GM18870 (cell line): ENCODE results near the gene IL1RAPL1.

Experiments used
- ATAC-seq: cut with Tn5 transposase; IDR thresholded peaks from one replicate; pipeline ENCODE4 v1.9.1; 2021; ENCODE audit warnings: moderate library complexity; ENCODE audit not compliant: unreplicated experiment

Gene IL1RAPL1

DNA sequence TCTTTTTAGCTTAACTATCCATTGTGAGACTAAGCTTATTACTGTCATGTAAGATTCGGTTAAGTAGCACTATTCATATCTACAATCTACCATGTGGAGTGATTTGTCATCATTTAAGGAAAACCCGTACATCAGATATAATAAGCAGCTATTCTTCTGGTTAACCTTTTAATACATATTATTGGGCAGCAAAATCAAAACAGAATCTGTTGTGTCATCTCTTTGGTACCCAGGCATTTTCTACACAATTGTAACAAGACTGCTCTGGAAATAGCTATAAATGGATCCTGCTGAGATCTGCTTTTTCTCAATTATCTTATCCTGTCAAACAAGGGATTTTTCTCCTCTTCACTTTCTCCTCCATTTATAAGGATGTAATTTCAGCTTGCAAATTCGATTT is 1106.7 kb downstream of the IL1RAPL1 start:
- no peak for ATAC-seq

- ATAC-seq = no peak
Observed at GRCh38 chrX:29699239-29699638, 1112.0 kb downstream of the IL1RAPL1 start.

DNA sequence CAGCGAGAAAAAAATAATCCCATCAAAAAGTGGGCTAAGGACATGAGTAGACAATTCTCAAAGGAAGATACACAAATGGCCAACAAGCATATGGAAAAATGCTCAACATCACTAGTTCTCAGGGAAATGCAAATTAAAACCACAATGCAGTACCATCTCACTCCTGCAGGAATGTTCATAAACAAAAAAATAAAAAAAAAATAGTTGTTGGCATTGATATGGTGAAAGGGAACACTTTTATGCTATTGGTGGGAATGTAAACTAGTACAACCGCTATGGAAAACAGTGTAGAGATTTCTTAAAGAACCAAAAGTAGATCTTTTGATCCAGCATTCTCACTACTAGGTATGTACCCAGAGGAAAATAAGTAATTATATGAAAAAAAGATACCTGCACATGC is 1119.8 kb downstream of the IL1RAPL1 start:
- no peak for ATAC-seq

GRCh38 chrX:29721152-29721551 is 1133.9 kb downstream of the IL1RAPL1 start:
- no peak for ATAC-seq

DNA sequence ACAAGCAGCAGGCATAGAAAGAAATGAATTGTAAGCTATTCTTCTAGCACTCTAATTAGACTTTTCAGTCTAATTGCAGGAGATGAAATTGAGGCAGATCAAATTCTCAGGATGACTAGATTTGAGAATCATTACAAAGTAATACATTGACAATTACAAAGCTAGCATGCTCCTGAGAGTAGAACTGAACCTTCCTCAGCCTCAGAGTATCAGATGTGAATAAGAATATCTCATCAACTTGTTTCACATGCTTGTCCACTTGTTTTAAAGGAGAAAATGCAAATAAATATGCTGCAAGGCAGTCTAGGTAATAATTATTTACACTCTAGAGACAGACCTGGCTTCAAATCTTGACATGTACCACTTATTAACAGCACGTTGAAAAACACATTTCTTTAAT is 1137.1 kb downstream of the IL1RAPL1 start:
- ATAC-seq = peak; percentile 90

DNA sequence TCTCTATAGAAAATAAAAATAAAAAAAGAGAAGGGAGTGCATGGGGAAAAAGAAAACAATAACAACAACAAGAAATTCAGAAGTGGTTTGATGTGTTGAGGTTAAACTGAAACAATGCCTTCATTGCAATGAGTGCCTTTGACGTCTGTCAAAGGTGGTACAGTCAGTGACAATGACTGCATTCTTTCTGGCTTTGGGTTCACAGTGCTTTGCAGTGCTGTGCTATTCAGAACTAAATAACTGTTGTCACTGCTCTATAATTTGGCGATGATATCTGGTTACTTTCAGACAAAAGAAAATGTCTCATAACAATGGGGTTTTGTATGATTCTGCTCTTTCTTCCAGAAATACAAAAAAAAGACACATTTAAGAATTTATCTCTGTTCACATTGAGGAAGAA is 1139.6 kb downstream of the IL1RAPL1 start:
- no peak for ATAC-seq

DNA sequence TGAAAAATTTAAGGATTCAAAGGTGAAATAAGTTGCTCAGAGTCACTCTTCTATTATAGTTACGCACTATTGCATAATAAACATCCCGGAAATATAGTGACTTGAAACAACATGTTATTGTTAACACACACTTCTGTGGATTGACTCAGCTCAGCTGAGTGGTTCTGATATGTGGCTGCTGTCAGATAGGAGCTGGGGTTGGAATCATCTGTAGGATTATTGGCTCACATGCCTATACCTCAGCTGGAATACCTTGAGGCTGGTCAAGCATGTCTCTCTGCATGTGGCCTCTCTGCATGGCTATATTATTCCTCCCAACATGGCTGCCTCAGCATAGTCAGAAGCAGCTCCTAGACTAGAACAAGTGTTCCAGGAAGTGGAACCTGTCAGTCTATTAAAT is 1141.4 kb downstream of the IL1RAPL1 start:
- no peak for ATAC-seq

GRCh38 chrX:29744966-29745365 is 1157.7 kb downstream of the IL1RAPL1 start:
- ATAC-seq = no peak

GRCh38 chrX:29746326-29746725 is 1159.1 kb downstream of the IL1RAPL1 start:
- ATAC-seq = no peak

- ATAC-seq = no peak
Observed at GRCh38 chrX:29762006-29762405, 1174.8 kb downstream of the IL1RAPL1 start.

DNA sequence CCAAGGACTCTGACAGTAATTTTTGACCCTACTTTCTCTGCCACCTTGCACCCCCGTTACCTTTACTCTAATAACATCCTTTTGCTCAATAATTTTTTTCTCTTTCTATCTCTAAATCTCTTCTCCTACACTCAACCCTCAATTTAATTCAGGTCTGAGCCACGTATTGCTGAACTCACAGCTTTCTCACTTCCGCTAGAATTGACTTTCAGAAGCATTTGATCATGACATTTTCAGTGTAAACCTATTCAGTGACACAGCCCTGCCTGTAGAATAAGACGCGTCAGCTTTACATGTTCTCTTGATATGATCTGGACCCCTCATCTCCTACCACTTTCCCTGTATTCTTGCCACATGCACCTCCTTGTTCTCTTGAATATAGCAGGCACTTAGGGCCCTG is 1188.6 kb downstream of the IL1RAPL1 start:
- no peak for ATAC-seq

DNA sequence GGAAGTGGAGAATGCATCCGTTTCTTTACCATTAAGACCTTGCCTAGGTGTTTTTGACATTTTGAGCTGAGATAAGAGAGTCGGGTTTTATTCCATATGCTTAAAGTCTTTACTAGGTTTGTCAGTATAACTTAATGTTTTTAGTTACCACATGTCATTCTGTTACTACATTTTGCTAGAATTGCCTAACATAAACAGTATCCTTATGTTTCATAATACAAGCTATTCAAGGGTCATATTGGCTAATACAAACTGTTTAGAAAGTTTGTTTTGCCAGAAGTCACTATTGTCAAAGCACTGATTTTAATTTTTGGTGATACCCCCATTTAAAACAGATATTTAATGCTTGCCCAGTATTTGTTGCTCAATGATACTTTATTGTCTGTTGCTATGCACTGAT is 1200.4 kb downstream of the IL1RAPL1 start:
- ATAC-seq = no peak

DNA sequence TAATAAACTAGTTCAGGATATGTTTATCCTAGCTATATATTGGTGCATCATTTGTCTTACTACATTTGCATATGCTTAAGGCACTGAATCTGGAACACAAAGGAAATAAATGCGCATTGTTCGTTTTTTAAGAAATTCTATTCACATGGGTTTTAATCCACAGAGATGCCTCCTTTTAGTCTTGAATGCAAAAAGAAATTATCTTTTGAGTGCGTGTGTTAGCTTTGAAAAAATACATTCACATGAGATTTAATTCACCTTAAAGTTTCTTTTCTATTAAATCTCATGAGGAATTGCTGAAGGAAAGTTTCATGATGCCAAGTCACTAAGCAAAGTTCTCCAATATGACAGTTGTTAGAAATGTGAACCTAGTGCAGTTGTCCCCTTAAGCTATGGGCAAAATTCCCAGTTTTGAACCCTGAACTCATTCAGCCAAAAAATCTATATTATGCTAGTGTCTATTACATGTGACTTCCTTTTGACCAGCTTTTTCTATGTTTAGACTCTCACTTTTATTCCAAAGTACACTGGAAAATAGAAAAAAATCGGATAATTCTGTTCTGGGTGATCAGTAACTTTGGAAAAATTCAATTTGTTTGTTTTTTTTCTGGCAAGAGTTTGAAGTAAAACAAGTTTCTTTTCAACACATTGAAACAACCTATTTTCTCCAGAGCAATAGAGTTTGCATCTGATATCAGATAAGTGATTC is 1201.9 kb downstream of the IL1RAPL1 start:
- no peak for ATAC-seq

- ATAC-seq = no peak
Observed at GRCh38 chrX:29792335-29792734, 1205.1 kb downstream of the IL1RAPL1 start.

GRCh38 chrX:29797156-29797555 is 1209.9 kb downstream of the IL1RAPL1 start:
- no peak for ATAC-seq

GRCh38 chrX:29798469-29798868 is 1211.2 kb downstream of the IL1RAPL1 start:
- no peak for ATAC-seq

GRCh38 chrX:29813174-29813573 is 1225.9 kb downstream of the IL1RAPL1 start:
- no peak for ATAC-seq

- no peak for ATAC-seq
Observed at GRCh38 chrX:29824176-29824906, 1237.1 kb downstream of the IL1RAPL1 start.

- ATAC-seq = no peak
Observed at GRCh38 chrX:29826742-29827141, 1239.5 kb downstream of the IL1RAPL1 start.

GRCh38 chrX:29834311-29834710 is 1247.1 kb downstream of the IL1RAPL1 start:
- no peak for ATAC-seq

DNA sequence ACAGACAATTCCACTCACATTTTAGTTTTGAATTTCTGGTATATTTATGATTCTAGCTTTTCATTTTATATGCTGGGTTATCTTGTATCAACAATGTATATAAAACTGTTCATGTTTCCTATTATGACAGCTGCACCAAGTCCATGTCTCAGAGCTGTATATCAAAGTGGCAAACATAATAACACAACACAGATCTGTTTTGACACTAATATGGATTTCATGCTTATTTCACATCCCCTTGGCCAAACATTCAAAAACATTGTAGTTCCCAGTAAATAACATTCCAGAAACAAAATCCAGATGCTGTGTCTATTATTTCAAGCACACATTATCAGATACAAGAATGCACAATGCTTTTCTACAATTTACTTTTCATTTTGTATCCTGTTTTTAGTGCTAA is 1247.5 kb downstream of the IL1RAPL1 start:
- no peak for ATAC-seq

- no peak for ATAC-seq
Observed at GRCh38 chrX:29841750-29842149, 1254.5 kb downstream of the IL1RAPL1 start.

GRCh38 chrX:29842552-29842951 is 1255.3 kb downstream of the IL1RAPL1 start:
- no peak for ATAC-seq
